GM12878 (cell line): Measurements from ENCODE around the gene MROH7.

Source experiments
- MYB ChIP-seq: fragments of 150-350 bp; IDR thresholded peaks from 2 replicates; pipeline ENCODE4 v1.6.1; 2014; ENCODE audit warnings: mild to moderate bottlenecking, low read depth, low read length, borderline replicate concordance
- NR2C1 ChIP-seq: fragments of 450-650 bp; IDR thresholded peaks from 2 replicates; pipeline ENCODE4 v1.6.1; 2017; ENCODE audit warnings: antibody characterized with exemption, mild to moderate bottlenecking, moderate library complexity
- POLR2A ChIP-seq: IDR thresholded peaks from 2 replicates; pipeline ENCODE4 v1.6.1; 2011; ENCODE audit warnings: low read depth, mild to moderate bottlenecking, low read length
- SMAD1 ChIP-seq: fragments of 450-650 bp; IDR thresholded peaks from 2 replicates; pipeline ENCODE4 v1.6.1; 2018; ENCODE audit warnings: mild to moderate bottlenecking, low read depth; ENCODE audit not compliant: partially characterized antibody
- TARDBP ChIP-seq: IDR thresholded peaks from 2 replicates; pipeline ENCODE4 v1.6.1; 2016; ENCODE audit warnings: borderline replicate concordance
- TF ChIP-seq, protein P1 (sequence below), 3 experiments: IDR thresholded peaks in 2 of 3; conservative IDR thresholded peaks in 1 of 3; 2 replicates each; pipeline ENCODE4 v1.5.1; 2011; ENCODE audit warnings: low read depth in 3 of 3, low read length in 3 of 3, mild to moderate bottlenecking in 3 of 3, control low read depth in 2 of 3, moderate library complexity in 2 of 3, inconsistent platforms in 1 of 3, mixed read lengths in 1 of 3; ENCODE audit not compliant: control insufficient read depth in 2 of 3, insufficient read depth in 1 of 3; ENCODE audit errors: extremely low read depth in 1 of 3

DNA sequence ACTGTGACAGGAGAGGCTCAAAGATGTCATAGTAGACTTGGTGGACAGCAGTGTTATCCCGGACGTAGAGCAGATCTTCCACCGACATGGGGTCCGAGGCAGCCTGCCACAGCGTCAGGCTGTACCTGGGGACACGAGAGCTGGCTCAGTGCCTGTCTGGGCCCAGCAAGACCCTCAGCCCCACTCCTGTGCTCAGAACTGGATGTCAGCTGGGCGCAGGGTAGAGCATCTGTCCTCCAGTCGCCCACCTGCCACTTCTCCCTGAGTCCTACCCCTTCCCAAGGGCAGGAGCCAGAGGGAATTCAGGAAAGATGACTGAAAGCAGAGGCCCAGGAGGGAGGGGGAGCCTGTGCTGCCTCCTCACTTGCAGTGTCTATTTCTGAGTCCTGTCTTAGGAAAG, 30.0 kb upstream of the MROH7 start:
- TF ChIP-seq, protein P1, sequence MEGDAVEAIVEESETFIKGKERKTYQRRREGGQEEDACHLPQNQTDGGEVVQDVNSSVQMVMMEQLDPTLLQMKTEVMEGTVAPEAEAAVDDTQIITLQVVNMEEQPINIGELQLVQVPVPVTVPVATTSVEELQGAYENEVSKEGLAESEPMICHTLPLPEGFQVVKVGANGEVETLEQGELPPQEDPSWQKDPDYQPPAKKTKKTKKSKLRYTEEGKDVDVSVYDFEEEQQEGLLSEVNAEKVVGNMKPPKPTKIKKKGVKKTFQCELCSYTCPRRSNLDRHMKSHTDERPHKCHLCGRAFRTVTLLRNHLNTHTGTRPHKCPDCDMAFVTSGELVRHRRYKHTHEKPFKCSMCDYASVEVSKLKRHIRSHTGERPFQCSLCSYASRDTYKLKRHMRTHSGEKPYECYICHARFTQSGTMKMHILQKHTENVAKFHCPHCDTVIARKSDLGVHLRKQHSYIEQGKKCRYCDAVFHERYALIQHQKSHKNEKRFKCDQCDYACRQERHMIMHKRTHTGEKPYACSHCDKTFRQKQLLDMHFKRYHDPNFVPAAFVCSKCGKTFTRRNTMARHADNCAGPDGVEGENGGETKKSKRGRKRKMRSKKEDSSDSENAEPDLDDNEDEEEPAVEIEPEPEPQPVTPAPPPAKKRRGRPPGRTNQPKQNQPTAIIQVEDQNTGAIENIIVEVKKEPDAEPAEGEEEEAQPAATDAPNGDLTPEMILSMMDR (IDR thresholded peaks at IDR 0.05 in 2 of 3, conservative IDR thresholded peaks at IDR 0.05 in 1 of 3; ENCODE audit: control insufficient read depth in 2 of 3, extremely low read depth in 1 of 3, insufficient read depth in 1 of 3, low read depth in 3 of 3, low read length in 3 of 3) = no peak
- TF ChIP-seq MYB = no peak
- TF ChIP-seq POLR2A = no peak
- TF ChIP-seq NR2C1 = no peak
- TF ChIP-seq TARDBP = no peak
- TF ChIP-seq SMAD1 = no peak
